ENCODE data around the gene GSTA2.
"Not testable (repeated sequence)": the region's sequence is repeated elsewhere in the genome, so short reads cannot be mapped to it uniquely, and the experiment has no call there.

The GSTA2 gene

DNA sequence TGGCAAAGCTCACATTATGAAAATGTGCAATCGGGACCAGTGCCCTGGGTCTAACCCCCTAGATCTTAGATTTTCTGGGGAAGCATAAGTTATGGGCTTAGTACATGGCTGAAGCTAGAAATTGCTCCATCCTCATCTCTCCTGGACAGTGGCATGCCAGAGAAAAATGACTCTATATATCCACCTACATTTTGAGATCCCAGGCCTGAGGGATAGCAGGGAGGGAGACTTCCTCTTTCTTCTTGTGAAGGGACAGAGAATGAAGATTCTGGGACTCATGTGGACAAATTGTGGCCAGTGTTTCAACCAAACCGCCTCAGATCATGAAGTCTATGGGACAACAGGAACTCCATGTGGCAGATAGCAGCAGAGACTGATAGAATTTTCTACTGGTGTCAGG, 35.4 kb downstream of the GSTA2 start:
- no peak overlapping the region for H3K27ac ChIP-seq
- DNase-seq (ENCODE audit: low read depth, low spot score) = no peak

DNA sequence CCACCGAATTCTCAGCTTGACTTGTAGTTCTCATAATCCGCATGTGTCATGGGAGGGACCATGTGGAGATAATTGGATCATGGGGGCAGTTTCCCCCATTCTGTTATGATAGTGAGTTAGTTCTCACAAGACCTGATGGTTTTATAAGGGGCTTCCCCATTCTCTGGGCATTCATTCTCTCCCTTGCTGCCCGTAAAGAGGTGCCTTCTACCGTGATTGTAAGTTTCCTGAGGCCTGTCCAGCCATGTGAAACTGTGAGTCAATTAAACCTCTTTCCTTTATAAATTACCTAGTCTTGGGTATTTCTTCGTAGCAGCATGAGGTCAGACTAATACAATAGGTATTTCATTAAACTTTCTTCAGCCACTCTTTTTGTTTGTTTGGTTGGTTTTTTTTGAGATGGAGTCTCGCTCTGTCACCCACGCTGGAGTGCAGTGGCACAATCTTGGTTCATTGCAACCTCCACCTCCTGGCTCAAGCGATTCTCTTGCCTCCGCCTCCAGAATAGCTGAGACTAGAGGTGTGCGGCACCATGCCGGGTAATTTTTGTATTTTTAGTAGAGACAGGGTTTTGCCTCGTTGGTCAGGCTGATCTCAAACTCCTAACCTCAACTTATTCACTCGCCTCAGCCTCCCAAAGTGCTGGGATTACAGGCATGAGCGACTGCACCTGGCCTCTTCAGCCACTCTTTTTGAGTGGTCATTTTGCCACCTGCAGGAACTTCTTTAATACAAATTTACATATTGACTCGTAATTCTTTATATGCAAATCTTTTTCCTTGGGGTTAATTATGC, 36.3 kb downstream of the GSTA2 start:
- peak overlapping the region; percentile 87 for H3K27ac ChIP-seq
- DNase-seq (ENCODE audit: low read depth, low spot score) = no peak

DNA sequence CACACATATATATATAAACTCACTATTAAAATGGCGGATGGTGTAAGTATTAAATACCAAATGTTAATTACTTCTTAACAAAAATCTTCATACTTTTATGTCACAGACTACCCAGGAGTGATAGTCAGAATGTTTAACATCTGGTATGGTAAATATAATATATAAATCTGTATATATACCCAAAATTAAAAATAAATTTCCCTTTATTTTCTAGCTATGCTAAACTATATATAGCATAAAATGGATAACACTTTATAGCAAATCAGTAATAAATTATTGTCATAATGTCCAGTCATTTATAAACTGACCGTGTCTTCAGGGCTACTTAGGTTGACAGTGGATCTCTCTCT, 37.1 kb downstream of the GSTA2 start:
- peak overlapping the region; percentile 87 for H3K27ac ChIP-seq
- DNase-seq (ENCODE audit: low read depth, low spot score) = no peak

DNA sequence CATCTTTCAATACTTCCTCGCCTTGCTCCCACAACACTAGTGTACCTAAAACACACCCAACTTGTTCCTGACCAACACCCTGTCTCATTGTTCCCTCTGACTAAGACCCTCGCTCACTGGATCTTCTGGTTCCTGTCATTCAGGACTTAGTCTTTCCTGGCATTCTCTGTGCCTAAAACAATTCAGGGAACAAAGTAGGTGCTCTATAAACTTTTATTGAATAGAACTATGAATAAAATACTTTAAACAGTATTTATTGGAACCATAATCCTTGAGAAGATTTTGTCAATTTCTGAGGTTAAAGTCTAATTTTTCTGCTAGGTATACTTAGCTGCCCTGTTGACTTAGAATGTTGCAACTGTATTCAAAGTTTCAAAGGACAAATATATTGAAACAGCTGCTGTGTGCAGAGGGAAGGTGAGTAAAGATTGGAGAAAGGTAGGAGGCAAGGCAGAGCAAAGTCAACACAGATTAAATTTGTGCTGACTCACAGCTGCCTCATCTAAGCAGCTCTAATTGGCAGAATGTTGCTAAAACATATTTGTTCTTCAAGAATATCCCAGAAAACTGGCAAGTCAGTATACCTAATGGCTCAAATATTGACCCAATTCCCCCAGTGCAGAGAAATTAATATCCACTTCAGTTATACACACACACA, 37.6 kb downstream of the GSTA2 start:
- peak; percentile 57 for DNase-seq (ENCODE audit: low read depth, low spot score)
- peak overlapping the region; percentile 87 for H3K27ac ChIP-seq

DNA sequence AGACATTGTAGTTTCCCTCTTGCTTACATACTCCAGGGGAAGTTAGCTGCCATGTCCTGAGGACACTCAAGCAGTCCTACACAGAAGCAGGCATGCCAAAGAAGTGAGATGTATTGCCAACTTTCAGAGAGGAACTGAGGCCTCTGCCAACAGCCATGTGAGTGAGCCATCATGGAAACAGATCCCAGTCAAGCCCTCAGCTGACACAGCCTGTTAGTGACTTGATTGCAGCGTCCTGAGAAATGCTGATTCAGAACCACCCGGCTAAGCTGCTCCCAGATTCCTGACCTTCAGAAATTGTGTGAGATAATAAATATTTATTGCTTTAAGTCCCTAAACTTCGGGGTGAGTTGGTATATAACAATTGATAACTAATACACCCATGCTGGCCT, 38.1 kb downstream of the GSTA2 start:
- H3K27ac ChIP-seq = peak overlapping the region; percentile 87
- peak; percentile 49 for DNase-seq (ENCODE audit: low read depth, low spot score)

DNA sequence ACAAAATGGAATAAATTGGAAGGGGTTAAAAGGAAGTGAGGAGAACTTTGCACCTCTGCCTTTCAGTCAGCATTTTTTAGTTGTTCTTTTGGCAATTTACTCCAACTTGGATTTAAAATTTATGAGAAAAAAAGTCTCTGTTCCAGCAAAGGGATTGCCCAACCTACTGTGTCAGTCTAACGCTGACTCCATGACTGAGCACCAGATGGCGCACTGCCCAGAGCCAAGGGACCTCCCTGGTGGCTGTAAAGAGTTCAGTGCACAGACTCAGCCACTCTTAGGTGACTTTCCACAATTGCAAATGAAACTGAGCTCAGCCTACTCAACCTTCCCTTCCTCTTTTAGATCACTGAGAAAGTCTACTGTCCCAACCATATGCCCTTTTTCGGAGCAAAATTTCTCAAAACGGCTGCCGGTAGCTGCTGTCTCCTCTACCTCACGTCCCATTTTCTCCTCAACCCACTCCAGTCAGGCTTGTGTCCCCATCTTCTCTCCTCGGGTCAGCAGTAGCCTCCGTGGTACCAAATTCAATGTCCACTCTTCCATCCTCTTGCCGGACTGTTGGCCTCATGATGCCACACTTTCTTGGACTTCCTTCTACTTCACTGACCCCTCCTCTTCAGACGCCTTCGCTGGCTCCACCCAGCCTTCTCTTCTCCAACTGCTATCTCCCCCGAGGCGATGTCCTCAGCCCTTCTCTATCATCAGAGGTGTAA, 38.7 kb downstream of the GSTA2 start:
- peak overlapping the region; percentile 87 for H3K27ac ChIP-seq
- no peak for DNase-seq (ENCODE audit: low read depth, low spot score)

DNA sequence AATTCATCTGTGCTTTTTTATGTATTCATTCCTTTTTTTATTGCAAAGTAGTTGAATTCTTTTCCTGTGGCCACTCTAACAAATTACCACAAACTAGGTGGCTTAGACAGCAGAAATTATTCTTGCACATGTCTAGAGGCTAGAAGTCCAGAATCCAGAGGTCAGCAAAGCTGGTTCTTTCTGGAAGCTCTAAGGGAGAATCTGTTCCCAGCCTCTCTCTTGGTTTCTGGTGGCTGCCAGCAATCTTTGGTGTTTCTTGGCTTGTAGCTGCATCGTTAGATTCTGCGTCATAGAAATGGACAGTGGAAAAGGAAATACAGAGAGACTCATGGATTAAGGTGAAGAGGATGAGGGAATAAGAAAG, 39.3 kb downstream of the GSTA2 start:
- DNase-seq (ENCODE audit: low read depth, low spot score) = no peak
- H3K27ac ChIP-seq = peak overlapping the region; percentile 87

DNA sequence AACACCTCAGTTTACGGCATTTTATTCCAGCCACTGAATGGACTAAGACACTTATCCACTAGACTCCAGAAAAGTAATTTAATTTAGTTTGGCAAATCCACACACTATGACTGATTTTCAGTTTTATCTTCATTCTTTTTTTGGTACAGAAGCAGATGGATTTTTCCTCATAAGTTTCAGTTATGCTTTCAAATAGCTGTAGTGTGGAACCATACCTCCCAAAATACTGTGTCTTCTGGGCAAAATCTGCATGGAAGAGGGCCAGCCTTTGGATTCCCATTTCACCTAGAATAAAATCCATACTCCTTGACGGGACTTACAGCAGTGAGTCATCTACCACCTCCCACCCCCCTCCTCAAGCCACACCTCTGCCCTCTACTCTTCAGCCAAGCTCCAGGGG, 43.0 kb downstream of the GSTA2 start:
- DNase-seq (ENCODE audit: low read depth, low spot score) = no peak
- no peak overlapping the region for H3K27ac ChIP-seq

DNA sequence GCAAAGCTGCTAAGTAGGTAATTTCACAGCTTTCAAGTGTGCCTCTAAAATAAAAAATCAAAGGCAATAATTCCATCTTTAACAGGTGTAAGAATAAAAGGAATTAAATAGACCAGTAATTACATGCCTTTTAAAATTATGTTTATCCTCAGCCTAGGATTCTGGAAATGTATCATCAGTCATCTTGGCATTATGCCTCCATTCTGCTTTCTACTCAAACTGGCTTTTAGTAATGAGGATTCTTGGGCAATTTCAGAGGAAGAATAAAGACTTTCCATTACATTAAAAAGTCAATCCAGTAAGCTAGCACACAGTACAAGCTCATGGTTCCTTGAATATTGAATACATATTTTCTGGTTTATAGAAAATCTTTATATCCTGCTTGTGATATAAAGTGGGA, 44.7 kb downstream of the GSTA2 start:
- no peak overlapping the region for H3K27ac ChIP-seq
- no peak for DNase-seq (ENCODE audit: low read depth, low spot score)

DNA sequence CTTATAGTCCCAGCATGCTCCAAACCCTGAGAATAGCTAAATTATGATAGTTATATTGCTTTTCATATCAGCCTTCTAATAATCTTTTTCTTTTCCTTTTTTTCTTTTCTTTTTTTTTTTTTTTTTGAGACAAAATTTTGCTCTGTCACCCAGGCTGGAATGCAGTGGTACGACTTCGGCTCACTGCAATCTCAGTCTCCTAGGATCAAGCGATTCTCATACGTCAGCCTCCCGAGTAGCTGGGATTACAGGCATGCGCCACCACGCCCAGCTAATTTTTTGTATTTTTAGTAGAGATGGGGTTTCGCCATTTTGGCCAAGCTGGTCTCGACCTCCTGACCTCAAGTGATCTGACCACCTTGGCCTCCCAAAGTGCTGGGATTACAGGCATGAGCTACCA, 48.5 kb downstream of the GSTA2 start:
- not testable (repeated sequence) for H3K27ac ChIP-seq; DNase-seq (ENCODE audit: low read depth, low spot score)

DNA sequence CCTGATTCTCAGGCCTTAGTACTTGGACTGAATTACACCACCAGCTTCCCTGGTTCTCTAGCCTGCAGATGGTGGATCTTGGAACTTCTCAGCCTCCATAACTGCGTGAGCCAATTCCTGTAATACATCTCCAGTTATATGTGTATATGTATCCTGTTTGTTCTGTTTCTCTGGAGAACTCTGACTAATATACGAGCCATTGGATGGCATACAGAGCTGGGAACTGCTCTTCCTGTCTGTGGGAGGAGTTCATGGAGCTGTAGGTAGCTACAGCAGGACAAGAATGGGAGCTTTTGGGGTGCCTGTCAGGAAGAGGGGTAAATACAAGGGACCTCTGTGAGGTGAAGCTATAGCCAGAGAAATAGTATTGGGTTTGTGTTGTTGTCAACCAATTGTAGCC, 51.1 kb downstream of the GSTA2 start:
- H3K27ac ChIP-seq = no peak overlapping the region
- no peak for DNase-seq (ENCODE audit: low read depth, low spot score)

DNA sequence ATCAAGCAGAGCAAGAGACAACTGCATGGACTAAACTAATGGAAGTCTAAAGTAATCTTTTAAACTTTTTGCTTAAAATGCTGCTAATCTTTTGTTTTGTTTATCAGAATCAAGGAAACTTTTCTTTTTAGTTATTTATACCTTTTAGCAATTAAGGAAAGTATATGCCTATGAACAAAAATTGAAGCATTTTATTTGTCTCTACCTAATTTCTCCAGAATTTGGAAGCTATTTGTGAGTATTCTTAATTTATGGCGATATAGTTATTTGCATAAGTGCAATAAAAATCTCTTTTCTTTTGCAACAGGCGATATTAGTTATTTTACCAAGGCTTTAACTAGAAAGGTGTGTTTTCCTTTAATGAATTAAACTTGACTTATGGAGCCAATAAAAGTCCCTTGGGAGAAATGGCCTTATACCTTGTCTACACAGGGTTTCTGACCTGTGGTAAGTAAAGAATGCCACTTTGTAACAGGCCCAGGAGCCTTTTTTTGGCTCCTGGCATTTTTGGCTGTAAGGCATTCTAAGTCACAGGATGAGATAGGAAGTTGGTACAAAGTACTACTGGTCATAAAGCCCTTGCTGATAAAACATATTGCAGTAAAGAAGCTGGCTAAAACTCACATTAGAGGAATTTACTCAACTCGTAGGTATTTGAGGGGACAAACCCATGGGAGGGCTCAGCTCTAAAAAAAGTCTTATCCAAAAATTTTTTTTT, 55.2 kb downstream of the GSTA2 start:
- no peak for DNase-seq (ENCODE audit: low read depth, low spot score)
- no peak overlapping the region for H3K27ac ChIP-seq

DNA sequence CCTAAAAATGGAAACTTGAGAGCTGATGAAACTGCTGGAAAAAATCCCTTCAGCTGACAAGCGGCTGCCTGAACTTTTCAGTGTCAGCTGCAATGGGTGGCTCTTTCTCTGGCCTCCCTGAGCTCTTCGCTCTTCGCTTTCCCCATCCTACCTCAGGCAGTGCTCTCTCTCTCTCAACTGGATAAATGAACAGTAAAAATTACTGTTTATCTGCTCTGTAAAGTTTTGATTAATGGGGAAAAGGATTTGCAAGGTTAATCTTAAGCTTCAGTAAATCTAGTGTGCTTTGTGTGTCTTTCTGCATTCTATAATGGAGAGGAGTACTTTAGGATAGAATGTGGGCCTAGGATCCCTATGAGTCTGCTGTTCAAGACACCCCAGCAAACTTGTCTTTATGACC, 57.3 kb downstream of the GSTA2 start:
- no peak for DNase-seq (ENCODE audit: low read depth, low spot score)

DNA sequence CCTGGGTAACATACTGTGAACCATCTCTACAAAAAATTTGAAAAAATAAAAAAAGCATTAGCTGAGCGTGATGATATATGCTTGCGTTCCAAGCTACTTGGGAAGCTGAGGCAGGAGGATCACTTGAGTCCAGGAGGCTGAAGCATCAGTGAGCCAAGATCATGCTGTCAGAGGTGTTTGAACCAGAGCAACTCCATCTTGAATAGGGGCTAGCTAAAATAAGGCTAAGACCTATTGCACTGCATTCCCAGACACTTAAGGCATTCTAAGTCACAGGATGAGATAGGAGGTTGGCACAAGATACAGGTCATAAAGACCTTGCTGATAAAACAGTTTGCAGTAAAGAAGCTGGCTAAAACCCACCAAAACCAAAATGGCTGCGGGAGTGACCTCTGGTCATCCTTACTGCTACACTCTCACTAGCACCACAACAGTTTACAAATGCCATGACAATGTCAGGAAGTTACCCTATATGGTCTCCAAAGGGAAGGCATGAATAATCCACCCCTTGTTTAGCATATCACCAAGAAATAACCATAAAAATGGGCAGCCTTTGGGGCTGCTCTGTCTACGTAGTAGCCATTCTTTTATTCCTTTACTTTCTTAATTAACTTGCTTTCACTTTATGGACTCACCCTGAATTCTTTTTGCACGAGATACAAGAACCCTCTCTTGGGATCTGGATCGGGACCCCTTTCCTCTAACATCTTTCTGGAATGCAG, 58.3 kb downstream of the GSTA2 start:
- not testable (repeated sequence) for H3K27ac ChIP-seq; DNase-seq (ENCODE audit: low read depth, low spot score)

More for the DNA sequence above, 57.3 kb downstream of the GSTA2 start:
- H3K27ac ChIP-seq = no peak overlapping the region

DNA sequence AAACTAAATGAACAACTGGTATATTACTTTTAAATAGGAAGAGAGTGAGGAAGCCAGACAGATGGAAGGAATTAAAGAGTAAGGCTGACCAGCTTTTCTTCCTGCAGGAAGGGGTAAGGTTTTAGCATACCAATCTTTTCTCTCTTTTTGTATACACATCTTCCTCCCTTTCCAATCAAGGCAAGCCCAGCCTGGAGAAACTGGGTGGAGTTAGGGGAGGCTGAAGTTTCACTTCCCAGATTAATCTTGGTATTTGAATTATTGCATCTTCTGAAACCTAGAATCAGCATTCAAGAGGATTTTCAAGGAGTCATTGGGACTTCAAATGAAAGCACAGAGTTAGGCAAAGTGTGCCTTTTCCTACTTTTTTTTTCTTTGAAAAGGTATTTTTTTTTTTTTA, 59.2 kb downstream of the GSTA2 start:
- no peak for DNase-seq (ENCODE audit: low read depth, low spot score)
- H3K27ac ChIP-seq = no peak overlapping the region
